ENCODE data around the gene INPP5D. TPM values are rescaled to one million over a fixed set of nuclear protein-coding genes. Genes with fewer than 3 reads are reported as not detected.
A peak's percentile ranks its signal among the peaks of the same experiment; 100 is the strongest.

The INPP5D gene
- total RNA-seq, 1 donor from 2014 or later: 275 TPM

DNA sequence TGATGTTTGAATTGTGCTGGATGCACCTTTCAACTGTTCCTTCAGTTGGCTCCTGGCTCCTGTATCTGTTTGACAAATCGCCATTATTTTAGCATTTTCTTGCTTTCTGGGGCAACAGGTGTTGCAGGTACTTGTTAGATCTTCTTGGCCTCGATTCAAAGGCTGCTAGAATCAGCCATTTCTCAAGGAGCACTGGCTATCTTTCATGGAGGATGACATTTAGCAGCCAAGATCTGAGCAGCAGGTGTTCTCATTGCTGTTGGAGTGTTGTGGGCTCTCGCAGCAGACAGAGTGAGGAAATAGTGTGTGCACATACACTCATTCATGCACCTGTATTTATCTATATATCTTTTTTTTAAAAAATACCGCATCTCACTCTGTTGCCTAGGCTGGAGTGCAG is 52.2 kb downstream of the INPP5D start:
- no peaks in the 10 kb centered on the region for H3K27me3 Mint-ChIP-seq
- intact Hi-C loops (cut with micrococcal nuclease): no loop called here
- no peak for DNase-seq
- ATAC-seq (ENCODE audit: low read depth): no peak
- TF ChIP-seq CTCF (IDR thresholded peaks at IDR 0.05): no peak
- peaks cover 59% of the 10 kb centered on the region for H3K36me3 Mint-ChIP-seq (ENCODE audit: low read depth)
- ChIA-PET CTCF (no interaction called here), POLR2A (interaction anchor here (1.3 to 1.4 kb wide), 2 partner anchors 12 to 51 kb away, joined by 4 to 5 read pairs; no protein-coding TSS in a partner anchor)
- H3K9me3 Mint-ChIP-seq: no peaks in the 10 kb centered on the region
- H3K27ac Mint-ChIP-seq: peak overlapping the region; percentile 61
- H3K4me1 Mint-ChIP-seq: peaks cover 74% of the 10 kb centered on the region
- H3K4me3 Mint-ChIP-seq: no peak overlapping the region

GRCh38 chr2:233112776-233113452 is 52.8 kb downstream of the INPP5D start:
- POLR2A ChIA-PET: interaction anchor here (0.7 to 1.4 kb wide), 4 partner anchors 11 to 52 kb away, joined by 3 to 5 read pairs (median 4); no protein-coding TSS in a partner anchor
- Mint-ChIP-seq H3K27me3 (no peaks in the 10 kb centered on the region), H3K4me3 (no peak overlapping the region)

DNA sequence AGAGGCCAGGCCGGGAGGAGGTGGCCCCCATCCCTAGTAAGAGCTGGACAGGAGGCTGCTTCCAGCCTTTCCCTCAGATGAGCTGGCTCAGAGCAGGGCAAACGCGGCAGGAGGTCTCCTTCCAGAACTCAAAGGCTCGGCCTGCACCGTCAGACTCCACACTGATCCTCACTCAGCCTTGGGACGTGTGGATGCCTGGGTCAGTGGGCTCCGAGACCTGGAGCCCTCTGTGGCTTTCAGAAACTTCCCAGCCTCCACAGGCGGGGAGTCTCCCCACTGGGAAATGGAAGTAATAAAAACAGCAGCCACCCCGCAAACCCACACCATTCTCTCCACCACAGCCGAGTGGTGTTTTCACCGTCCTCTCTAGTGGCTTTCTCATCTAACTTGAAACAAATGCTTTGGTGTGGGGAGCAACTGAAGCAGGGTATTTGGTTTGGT is 54.3 kb downstream of the INPP5D start:
- Mint-ChIP-seq H3K36me3 (ENCODE audit: low read depth) (peaks cover 66% of the 10 kb centered on the region), H3K4me3 (no peak overlapping the region), H3K4me1 (peaks cover 74% of the 10 kb centered on the region), H3K27me3 (no peaks in the 10 kb centered on the region), H3K27ac (peak overlapping the region; percentile 64), H3K9me3 (no peaks in the 10 kb centered on the region)
- TF ChIP-seq CTCF (IDR thresholded peaks at IDR 0.05): no peak
- ATAC-seq (ENCODE audit: low read depth): no peak
- DNase-seq: no peak
- ChIA-PET CTCF (no interaction called here), POLR2A (interaction anchor here (0.6 to 0.9 kb wide), 3 partner anchors 21 to 283 kb away, joined by 3 to 5 read pairs (median 3); no protein-coding TSS in a partner anchor)
- intact Hi-C loops (cut with micrococcal nuclease): no loop called here

More at GRCh38 chr2:233112776-233113452, 52.8 kb downstream of the INPP5D start:
- ATAC-seq (ENCODE audit: low read depth) (no peak), DNase-seq (no peak)
- CTCF ChIA-PET: interaction anchor here (1.3 kb wide), 1 partner anchor 59 kb away, joined by 5 read pairs; no protein-coding TSS in a partner anchor
- peaks cover 63% of the 10 kb centered on the region for H3K36me3 Mint-ChIP-seq (ENCODE audit: low read depth)
- peaks cover 74% of the 10 kb centered on the region for H3K4me1 Mint-ChIP-seq
- H3K27ac Mint-ChIP-seq: peak overlapping the region; percentile 61
- H3K9me3 Mint-ChIP-seq: no peaks in the 10 kb centered on the region
- no peak for TF ChIP-seq CTCF (IDR thresholded peaks at IDR 0.05)
- intact Hi-C loops (cut with micrococcal nuclease): no loop called here

DNA sequence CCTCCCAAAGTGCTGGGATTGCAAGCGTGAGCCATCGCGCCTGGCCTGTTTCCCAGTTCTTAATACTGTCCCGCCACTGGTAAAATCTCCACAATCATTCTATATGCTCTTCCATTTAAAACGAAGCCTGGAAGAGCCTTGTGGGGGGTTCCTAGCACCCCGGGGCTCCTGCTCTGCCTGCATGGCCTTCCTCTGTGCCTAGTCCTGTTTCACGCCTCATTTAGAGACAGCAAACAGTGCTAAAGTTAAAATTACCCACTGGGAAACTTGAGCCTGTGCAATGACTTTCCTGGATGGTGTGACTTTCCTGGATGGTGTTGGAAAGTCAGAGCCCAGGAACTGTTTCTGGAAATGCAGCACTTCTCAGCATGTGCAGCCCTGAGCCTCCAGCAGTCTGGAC is 55.0 kb downstream of the INPP5D start:
- Mint-ChIP-seq H3K4me1 (peaks cover 76% of the 10 kb centered on the region), H3K4me3 (no peak overlapping the region), H3K27ac (peak overlapping the region; percentile 64), H3K36me3 (ENCODE audit: low read depth) (peaks cover 72% of the 10 kb centered on the region), H3K9me3 (no peaks in the 10 kb centered on the region), H3K27me3 (no peaks in the 10 kb centered on the region)
- ATAC-seq (ENCODE audit: low read depth) (no peak), DNase-seq (no peak)
- POLR2A ChIA-PET: interaction anchor here (0.6 kb wide), 1 partner anchor 283 kb away, joined by 3 read pairs; no protein-coding TSS in a partner anchor
- TF ChIP-seq CTCF (IDR thresholded peaks at IDR 0.05): no peak
- CTCF ChIA-PET: no interaction called here
- intact Hi-C loops (cut with micrococcal nuclease): no loop called here

DNA sequence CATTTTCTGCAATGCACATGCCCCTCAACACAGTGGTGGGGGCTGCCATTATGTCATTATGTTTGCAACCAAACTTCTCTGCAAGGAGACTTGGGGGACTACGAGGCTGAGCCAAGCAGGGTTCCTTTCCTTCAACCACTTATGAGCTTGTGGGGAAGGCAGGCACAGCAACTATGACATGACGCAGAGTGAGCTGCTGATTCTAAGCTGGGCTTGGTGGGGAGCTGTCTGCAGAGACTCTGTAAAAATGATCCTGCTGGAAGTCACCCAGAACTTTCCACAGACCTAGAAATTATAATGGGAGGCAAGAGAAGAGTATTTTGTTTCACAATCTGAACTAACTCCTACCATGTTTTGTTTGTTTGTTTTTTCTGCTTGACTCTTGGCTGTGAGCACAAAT is 55.6 kb downstream of the INPP5D start:
- H3K27ac Mint-ChIP-seq: peak overlapping the region; percentile 64
- H3K9me3 Mint-ChIP-seq: no peaks in the 10 kb centered on the region
- POLR2A ChIA-PET: interaction anchor here (1.3 kb wide), 1 partner anchor 9 kb away, joined by 3 read pairs; no protein-coding TSS in a partner anchor
- H3K36me3 Mint-ChIP-seq (ENCODE audit: low read depth): peaks cover 73% of the 10 kb centered on the region
- H3K4me3 Mint-ChIP-seq: no peak overlapping the region
- CTCF ChIA-PET: no interaction called here
- ATAC-seq (ENCODE audit: low read depth) (no peak), DNase-seq (no peak)
- no peaks in the 10 kb centered on the region for H3K27me3 Mint-ChIP-seq
- no peak for TF ChIP-seq CTCF (IDR thresholded peaks at IDR 0.05)
- intact Hi-C loops (cut with micrococcal nuclease): no loop called here
- peaks cover 75% of the 10 kb centered on the region for H3K4me1 Mint-ChIP-seq
